Dendritic cell treated with granulocyte-macrophage colony-stimulating factor and Interleukin-4, amounts not matched to agents 40 ng/mL and 50 ng/mL, for 4 days (primary cell): ENCODE data around the gene CEP104.
"Not testable (repeated sequence)": the region's sequence is repeated elsewhere in the genome, so short reads cannot be mapped to it uniquely, and the experiment has no call there.

Experiments used
- H3K27ac Mint-ChIP-seq: one replicate; pipeline ENCODE4 v1.8.0; 2022; ENCODE audit warnings: mild to moderate bottlenecking, mixed read lengths
- H3K27me3 Mint-ChIP-seq: one replicate; pipeline ENCODE4 v1.8.0; 2022; ENCODE audit warnings: mild to moderate bottlenecking, mixed read lengths
- H3K36me3 Mint-ChIP-seq: one replicate; pipeline ENCODE4 v1.8.0; 2022; ENCODE audit warnings: low read depth, mixed read lengths
- H3K4me1 Mint-ChIP-seq: one replicate; pipeline ENCODE4 v1.8.0; 2022; ENCODE audit warnings: low read depth, mixed read lengths
- H3K4me3 Mint-ChIP-seq: one replicate; pipeline ENCODE4 v1.8.0; 2022; ENCODE audit warnings: mild to moderate bottlenecking, moderate library complexity, mixed read lengths
- H3K9me3 Mint-ChIP-seq: one replicate; pipeline ENCODE4 v1.8.0; 2022; ENCODE audit warnings: mixed read lengths
- intact Hi-C: fragments of 100-400 bp; cut with micrococcal nuclease; formaldehyde crosslinking; loops from one replicate; pipeline ENCODE4 v1.15.0; 2022

The CEP104 gene

DNA sequence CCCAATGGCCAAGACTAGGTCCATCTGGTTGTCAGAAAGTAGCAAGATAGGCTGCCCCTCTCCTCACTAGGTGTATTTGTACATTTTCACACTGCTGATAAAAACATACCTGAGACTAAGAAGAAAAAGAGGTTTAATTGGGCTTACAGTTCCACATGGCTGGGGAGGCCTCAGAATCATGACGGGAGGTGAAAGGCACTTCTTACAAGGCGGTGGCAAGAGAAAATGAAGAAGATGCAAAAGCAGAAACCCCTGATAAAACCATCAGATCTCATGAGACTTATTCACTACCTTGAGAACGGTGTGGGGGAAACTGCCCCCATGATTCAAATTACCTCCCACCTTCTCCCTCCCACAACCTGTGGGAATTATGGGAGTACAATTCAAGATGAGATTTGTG, 56.2 kb downstream of the CEP104 start:
- intact Hi-C loops, H3K36me3 Mint-ChIP-seq, H3K4me3 Mint-ChIP-seq, H3K9me3 Mint-ChIP-seq, H3K27ac Mint-ChIP-seq: not testable (repeated sequence)
- peaks cover 32% of the 10 kb centered on the region for H3K27me3 Mint-ChIP-seq
- H3K4me1 Mint-ChIP-seq = peaks cover 14% of the 10 kb centered on the region

DNA sequence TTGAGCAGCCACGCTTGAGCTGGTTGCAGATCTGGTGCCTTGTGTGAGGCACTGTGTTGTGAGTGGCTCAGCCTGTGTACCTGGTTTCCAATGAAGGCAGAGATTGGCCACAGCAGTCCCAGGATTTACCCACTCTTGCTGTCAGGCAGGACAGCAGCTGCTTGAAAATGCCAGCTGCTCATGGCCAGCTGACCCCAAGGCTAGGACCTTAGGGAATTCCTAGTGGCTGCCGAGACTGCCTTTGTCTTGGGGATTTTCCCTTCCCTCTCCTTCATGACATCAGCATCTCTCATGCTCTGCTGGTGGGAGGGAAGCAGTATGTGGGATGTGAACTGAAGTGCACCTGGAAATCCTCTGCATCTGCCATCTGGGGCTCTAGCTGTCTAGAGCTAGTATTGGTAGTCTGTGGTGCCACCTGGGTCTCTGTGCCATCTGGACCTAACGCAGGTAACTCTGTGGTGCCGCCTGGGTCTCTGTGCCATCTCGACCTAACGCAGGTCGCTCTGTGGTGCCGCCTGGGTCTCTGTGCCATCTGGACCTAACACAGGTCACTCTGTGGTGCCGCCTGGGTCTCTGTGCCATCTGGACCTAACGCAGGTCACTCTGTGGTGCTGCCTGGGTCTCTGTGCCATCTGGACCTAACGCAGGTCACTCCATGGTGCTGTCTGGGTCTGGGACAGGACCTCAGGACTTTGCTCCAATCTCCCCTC, 56.9 kb downstream of the CEP104 start:
- Mint-ChIP-seq H3K27me3 (peaks cover 32% of the 10 kb centered on the region), H3K4me3 (no peak overlapping the region), H3K36me3 (peaks cover 10% of the 10 kb centered on the region), H3K9me3 (no peaks in the 10 kb centered on the region), H3K27ac (no peak overlapping the region), H3K4me1 (peaks cover 19% of the 10 kb centered on the region)
- intact Hi-C loops = loop anchor here (10.0 kb wide), 1 partner anchor 55 kb away; no protein-coding TSS in a partner anchor

DNA sequence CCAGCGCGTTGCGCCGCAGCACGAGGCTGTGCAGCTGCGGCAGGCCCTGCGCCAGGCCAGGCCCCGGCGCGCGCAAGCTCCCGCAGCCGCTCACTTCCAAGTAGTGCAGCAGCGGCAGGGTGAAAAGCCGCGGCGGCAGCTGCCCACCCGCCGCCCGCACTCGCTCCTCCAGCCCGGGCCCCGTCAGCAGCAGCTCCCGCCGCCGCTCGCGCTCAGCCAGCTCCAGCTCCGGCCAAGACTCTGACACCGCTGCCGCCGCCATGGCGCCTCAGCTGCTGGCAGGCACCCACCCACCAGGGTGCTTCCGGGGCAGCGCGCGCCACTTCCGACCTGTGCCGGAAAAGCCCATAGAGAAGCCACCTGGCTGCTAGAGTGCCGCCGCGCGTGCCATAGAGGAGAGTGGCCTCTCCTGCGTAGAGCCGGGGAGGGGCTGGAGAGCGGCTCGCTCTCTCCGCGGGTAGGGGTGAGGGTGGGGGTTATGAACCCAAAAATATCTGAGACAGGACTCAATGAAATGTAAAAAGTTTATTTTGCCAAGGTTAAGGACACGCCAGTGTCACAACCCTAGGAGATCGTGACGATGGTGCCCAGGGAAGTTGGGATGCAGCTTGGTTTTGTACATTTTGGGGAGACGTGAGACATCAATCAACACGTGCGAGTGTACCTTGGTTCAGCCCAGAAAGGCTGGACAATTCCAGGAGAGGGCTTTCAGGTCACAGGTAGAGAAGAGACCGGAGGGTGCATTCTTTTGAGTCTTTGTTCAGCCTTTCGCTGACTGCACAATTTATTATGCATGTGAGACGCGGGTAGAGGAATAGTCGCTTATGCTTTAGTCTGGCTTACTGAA, 60.6 kb downstream of the CEP104 start, which contains the start of gene LRRC47:
LRRC47 (minus strand) TSS at position 284 of the 847 bp plus-strand sequence; CDS start at position 262, 22 bp downstream.
- Mint-ChIP-seq H3K9me3 (no peaks in the 10 kb centered on the region), H3K4me3 (peak within 1 kb of the TSS; percentile 87), H3K4me1 (peaks cover 34% of the 10 kb centered on the region), H3K36me3 (peaks cover 28% of the 10 kb centered on the region), H3K27me3 (peaks cover 14% of the 10 kb centered on the region), H3K27ac (peak within 1 kb of the TSS; percentile 85)
- intact Hi-C loops = loop anchor here (1.0 to 10.0 kb wide), 3 partner anchors 24 to 104 kb away; partner anchors contain the start of genes C1orf174 and SMIM1

DNA sequence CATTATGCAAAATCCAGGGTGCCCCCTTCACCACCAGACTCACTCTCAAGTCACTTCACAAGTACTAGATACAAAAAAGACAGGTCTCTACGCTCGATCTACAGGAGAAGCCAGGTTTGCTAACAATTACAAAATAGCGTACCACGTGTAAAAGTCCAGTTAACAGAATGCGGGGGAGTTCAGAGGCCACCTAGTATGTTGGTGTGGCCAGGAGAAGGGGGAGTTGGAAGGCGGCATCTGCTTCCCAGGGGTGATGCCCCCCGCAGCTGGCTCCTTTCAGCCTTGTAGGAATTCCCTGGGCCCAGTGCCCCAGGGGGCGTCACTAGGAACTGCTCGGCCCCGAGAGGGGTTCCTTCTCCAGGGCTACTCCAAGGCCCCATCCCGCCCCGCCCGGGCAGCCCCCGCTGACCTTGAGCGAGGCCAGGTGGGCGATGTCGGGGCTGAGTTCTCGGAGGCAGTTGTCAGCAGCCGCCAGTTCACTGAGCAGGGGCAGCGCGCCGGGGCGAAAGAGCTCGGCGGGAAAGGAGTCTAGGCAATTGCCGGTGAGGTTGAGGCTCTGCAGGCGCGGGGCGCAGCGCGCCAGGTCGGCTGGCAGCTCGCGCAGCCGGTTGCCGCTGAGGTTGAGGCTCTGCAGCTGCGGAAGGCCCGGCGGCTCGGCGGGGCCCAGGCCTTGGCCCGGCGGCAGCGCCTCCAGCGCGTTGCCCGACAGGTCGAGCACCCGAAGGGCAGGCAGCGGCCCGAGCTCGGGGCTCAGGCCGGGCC, 61.4 kb downstream of the CEP104 start:
- Mint-ChIP-seq H3K4me3 (peak overlapping the region; percentile 87), H3K9me3 (no peaks in the 10 kb centered on the region), H3K27me3 (peaks cover 9% of the 10 kb centered on the region), H3K27ac (peak overlapping the region; percentile 85), H3K36me3 (peaks cover 36% of the 10 kb centered on the region), H3K4me1 (peaks cover 39% of the 10 kb centered on the region)
- intact Hi-C loops = loop anchor here (1.0 to 10.0 kb wide), 3 partner anchors 23 to 105 kb away; partner anchors contain the start of genes C1orf174 and SMIM1

DNA sequence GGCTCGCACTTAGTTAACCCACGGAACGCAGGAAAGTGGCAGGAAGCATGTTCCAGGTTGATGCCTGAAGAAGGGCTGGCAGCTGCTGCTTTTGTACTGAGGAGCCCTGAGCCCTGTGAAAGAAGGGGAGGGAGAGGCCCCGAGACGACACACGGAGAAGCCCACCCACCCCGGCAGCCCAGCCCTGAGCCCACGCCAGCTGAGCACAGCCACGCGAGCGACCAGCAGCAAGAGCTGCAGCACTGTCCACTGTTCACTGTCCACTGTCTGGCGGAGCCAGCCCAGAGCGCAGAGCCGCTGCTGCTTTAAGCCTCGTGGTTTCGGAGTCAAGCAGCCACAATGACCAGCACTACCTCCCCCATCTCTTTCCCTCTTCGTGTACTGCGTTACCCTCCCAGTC, 66.1 kb downstream of the CEP104 start:
- no peaks in the 10 kb centered on the region for H3K9me3 Mint-ChIP-seq
- H3K27me3 Mint-ChIP-seq = no peaks in the 10 kb centered on the region
- no peak overlapping the region for H3K27ac Mint-ChIP-seq
- H3K4me1 Mint-ChIP-seq = peaks cover 54% of the 10 kb centered on the region
- H3K4me3 Mint-ChIP-seq = no peak overlapping the region
- intact Hi-C loops = loop anchor here (10.0 kb wide), 1 partner anchor 46 kb away; no protein-coding TSS in a partner anchor
- H3K36me3 Mint-ChIP-seq = peaks cover 68% of the 10 kb centered on the region

DNA sequence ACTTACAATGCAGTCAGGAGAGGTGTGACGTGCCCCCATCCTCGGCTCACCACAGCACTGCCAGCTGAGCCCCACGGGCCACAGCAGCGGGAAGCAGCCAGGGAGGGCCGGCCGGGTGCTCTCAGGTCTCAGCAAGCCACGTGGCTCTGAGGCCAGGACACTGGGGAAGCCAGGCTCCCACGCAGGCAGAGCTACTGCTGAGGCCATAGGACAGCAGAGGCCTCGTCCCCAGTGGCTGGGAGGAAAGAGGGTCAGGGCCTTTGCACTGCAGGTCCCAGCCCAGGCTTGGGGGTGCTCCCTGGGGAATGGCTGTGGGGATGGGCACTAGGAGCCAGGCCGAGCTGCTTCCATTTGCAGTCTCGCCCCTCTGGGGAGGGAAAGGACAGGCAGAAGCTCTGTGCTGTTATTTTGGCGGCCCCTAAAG, 66.5 kb downstream of the CEP104 start:
- intact Hi-C loops = loop anchor here (10.0 kb wide), 1 partner anchor 46 kb away; no protein-coding TSS in a partner anchor
- Mint-ChIP-seq H3K9me3 (no peaks in the 10 kb centered on the region), H3K27me3 (no peaks in the 10 kb centered on the region), H3K4me1 (peaks cover 52% of the 10 kb centered on the region), H3K36me3 (peaks cover 70% of the 10 kb centered on the region), H3K27ac (peak overlapping the region; percentile 22), H3K4me3 (no peak overlapping the region)

DNA sequence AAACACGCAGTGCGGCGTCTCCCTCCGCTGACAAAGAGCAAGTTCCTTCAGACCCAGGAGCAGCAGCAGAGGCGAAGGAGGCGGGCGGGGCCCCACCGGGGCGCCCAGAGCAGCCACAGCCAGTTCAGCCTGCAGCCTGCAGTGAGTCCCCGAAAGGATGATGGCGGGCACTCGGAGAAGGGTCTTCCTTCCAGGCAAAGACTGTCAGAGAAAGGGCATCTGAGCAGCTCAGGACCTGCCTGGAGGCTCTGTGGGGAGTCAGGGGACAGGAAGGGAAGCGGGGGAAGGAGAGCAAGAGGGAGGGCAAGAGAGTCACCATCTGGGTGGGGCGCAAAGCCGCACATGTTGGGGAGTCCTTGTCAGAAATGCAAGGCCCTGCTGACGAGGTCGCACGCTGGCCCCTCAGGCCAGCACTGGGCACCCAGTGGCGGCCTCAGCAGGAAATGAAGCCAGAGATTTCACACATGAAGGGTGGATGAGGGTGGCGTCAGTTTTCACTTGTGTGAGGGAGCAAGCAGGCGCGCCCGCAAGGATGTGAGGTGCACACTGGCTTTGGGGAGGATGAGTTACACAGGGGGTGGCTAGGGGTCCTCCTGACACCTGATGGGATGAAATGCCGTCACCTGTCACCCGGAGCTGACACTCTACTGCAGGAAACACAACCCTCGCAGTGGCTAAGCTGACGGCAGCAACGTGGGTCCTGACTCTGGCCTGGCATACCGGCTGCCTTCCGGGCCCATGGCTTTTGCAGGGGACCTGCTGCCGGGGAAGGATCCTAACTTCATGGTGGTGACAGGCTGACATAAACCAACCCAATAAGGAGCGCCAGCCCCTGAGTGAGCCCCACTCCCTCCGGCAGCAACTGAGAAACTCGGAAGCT, 67.3 kb downstream of the CEP104 start:
- H3K4me3 Mint-ChIP-seq = no peak overlapping the region
- peak overlapping the region; percentile 29 for H3K27ac Mint-ChIP-seq
- no peaks in the 10 kb centered on the region for H3K27me3 Mint-ChIP-seq
- H3K36me3 Mint-ChIP-seq = peaks cover 76% of the 10 kb centered on the region
- no peaks in the 10 kb centered on the region for H3K9me3 Mint-ChIP-seq
- H3K4me1 Mint-ChIP-seq = peaks cover 44% of the 10 kb centered on the region
- intact Hi-C loops = loop anchor here (10.0 kb wide), 1 partner anchor 45 kb away; no protein-coding TSS in a partner anchor

DNA sequence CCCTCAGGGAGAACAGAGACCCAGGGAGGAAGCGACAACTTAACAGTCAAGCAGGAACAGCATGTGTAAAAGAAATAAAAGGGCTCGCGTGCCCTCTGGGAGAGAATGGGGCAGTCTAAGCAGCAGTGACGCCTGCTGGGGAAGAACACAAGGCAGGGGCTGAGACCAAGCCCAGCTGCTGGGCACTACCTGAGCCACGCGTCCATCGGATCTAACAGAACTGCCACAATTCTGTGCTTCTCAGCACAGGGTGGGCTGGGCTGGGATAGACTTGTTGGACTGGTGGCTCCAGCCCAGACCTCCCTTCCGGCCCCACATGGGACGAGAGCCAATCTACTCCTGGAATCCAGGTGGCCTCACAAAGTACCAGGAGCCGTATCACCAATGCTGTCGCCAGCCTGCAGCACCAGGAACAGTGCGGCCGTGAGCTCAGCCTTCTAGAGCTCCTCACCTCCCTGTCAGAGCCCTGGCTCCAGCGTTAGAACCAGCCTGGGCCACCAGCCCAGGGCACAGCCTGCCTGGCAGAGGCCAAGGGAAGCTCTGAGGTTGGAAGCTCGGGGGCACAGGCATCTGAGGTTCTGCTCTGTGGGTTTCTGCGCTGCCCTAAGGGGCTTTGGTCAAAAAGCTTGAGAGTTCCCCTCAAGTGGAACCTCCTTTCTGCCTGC, 68.1 kb downstream of the CEP104 start:
- Mint-ChIP-seq H3K27me3 (no peaks in the 10 kb centered on the region), H3K36me3 (peaks cover 83% of the 10 kb centered on the region), H3K4me1 (peaks cover 43% of the 10 kb centered on the region), H3K27ac (peak overlapping the region; percentile 29), H3K4me3 (no peak overlapping the region), H3K9me3 (no peaks in the 10 kb centered on the region)
- intact Hi-C loops = no loop called here

DNA sequence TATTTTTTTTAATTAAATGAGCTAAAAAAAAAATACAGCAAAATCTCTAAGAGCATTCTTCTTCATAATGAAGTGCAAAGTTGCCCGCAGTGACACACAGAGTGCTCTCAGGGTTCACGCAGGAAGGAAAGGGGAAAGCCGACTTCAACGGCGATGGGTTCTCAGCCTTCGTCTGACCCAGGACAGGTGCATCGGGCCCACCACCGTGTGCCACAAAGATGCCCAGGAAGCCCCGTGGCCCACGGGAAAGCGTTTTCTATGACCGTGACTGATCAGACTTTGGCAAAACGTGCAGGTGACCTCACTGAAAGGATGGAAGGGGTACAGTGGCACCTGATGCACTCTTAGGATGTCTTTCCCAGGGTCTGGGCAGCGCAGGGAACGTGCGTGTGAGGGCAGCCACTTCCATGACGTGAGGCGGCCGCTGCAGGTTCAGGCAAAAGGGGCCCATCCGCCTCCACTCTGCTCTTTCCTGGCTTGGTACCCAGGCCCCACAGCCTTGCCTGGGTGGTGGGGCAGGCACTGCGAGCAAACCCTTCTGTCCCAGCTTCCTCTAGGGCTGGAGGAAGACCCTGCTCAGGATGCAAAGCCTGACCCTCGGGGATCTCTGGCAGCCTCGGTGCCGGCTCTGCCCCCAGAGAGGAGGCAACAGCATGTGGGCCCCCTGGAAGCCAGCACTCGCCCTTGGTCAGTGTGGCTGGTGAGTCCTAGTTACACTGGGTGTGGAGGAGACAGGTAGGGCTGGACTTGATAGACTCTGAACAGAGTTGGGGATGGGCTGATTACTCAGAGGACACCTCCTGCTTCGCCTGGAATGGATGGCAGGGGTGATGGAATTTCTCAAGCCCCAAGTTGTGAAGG, 69.0 kb downstream of the CEP104 start:
- H3K27ac Mint-ChIP-seq = peak overlapping the region; percentile 10
- H3K4me1 Mint-ChIP-seq = peaks cover 33% of the 10 kb centered on the region
- no peaks in the 10 kb centered on the region for H3K27me3 Mint-ChIP-seq
- H3K4me3 Mint-ChIP-seq = no peak overlapping the region
- no peaks in the 10 kb centered on the region for H3K9me3 Mint-ChIP-seq
- H3K36me3 Mint-ChIP-seq = peaks cover 90% of the 10 kb centered on the region
- intact Hi-C loops = no loop called here

DNA sequence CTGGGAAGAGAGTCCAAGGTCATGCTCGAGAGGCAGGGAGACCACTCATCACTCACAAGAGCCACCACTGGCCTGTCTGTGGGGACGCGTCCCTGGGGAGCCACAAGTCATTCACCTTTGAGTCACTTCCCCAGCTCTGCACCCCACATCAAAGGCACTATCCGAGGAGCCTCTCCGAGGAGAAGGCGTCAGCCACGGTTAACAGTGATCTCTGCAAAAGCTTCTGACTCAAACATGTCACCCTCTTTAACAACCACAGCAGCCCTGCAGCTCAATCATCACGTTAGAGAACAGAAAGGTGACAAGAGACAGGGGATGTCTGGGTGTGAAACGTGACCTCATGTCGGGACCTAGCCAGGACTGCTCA, 69.7 kb downstream of the CEP104 start:
- H3K4me1 Mint-ChIP-seq = peaks cover 33% of the 10 kb centered on the region
- no peaks in the 10 kb centered on the region for H3K27me3 Mint-ChIP-seq
- H3K27ac Mint-ChIP-seq = no peak overlapping the region
- intact Hi-C loops = no loop called here
- H3K36me3 Mint-ChIP-seq = peaks cover 90% of the 10 kb centered on the region
- H3K9me3 Mint-ChIP-seq = no peaks in the 10 kb centered on the region
- no peak overlapping the region for H3K4me3 Mint-ChIP-seq

DNA sequence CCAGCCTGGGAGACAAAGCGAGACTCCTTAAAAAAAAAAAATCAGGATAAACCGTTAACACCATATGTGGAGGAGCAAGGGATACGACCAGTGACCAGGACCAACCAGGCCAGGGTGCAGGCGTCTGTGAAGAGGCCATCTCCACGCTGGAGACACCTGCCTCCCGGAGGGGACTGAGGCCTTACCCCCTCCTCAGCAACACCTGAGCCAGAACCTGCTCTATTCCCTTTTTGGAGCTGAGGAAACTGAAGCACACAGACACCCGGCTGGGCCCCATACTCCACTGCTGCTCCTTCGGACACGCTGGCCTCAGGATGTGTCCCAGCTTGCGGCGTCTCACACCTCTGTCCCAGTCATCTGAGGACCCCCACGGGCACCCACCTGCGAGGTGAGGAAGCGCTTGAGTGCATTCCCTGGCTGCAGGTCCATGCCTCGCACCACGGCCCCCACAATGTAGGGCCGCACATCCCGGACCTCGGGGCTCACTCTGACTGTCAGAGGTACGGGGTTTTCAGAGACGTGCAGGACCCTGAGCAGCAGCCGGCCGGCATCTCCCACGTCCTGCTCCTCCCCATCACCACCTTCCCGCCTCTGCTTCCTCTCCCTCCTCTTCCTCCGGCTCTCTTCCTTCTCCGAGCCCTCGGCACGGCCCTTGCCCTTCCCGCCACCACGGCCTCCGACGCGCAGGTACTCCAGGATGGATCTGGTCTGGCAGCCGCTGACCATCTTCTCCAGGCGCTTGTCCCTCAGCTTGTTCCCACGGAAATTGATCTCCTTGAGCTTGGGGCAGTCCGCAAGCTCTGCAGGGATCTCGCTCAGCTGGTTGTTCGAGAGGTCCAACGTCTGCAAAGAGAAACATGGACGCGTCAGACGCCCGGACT, 70.3 kb downstream of the CEP104 start:
- no peaks in the 10 kb centered on the region for H3K27me3 Mint-ChIP-seq
- H3K4me1 Mint-ChIP-seq = peaks cover 33% of the 10 kb centered on the region
- intact Hi-C loops = no loop called here
- no peak overlapping the region for H3K4me3 Mint-ChIP-seq
- no peaks in the 10 kb centered on the region for H3K9me3 Mint-ChIP-seq
- no peak overlapping the region for H3K27ac Mint-ChIP-seq
- peaks cover 90% of the 10 kb centered on the region for H3K36me3 Mint-ChIP-seq
